ENCODE measurements around the gene ERN2. TPM values are rescaled to one million over a fixed set of nuclear protein-coding genes. Genes with fewer than 3 reads are reported as not detected.

Gene ERN2
- total and polyA plus RNA-seq, 2 of the 13 experiments (the other 11 are each of a cell fraction or from before 2014, with no cell fraction given), result 2.2 to 3.5 TPM

GRCh38 chr16:23700509-23700908 is 12.5 kb downstream of the ERN2 start (continued):
- peak; percentile 40; the same call in 1 of the 2 replicates for TF ChIP-seq SALL1 (CRISPR knock-in tag; IDR thresholded peaks at IDR 0.05)
- 0 out of 2 replicates have a peak, but pooled peaks have one; percentile 29 for TF ChIP-seq ZNF280B (CRISPR knock-in tag; IDR thresholded peaks at IDR 0.05; ENCODE audit: borderline replicate concordance)
- TF ChIP-seq CTCF (CRISPR knock-in tag; IDR thresholded peaks at IDR 0.05), result 0 out of 2 replicates have a peak, but pooled peaks have one; percentile 5
- TF ChIP-seq SPEN (CRISPR knock-in tag; IDR thresholded peaks at IDR 0.05; ENCODE audit: low read depth), result 0 out of 2 replicates have a peak, but pooled peaks have one; percentile 14

DNA sequence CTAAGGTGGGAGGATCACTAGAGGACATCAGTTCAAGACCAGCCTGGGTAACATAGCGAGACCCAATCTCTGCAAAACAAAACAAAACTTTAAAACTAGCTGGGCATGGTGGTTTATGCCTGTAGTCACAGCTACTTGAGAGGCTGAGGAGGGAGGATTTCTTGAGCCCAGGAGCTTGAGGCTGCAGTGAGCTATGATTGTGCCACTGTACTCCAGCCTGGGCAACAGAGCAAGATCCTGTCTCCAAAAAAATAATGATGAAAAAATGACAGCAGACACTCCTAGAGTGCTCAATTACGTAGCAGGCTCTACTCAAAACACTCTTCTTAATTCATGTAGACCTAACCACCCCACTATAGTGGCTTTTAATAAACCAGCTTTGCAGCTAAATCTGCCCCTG is 12.9 kb downstream of the ERN2 start:
- TF ChIP-seq MZF1 (CRISPR knock-in tag; IDR thresholded peaks at IDR 0.05; ENCODE audit: borderline replicate concordance) (no peak), ZNF121 (CRISPR knock-in tag; IDR thresholded peaks at IDR 0.05) (peak; percentile 83)
- FAIRE-seq (peak; percentile 18), DNase-seq (ENCODE audit: low spot score) (no peak), ATAC-seq (no peak)
- CTCF ChIA-PET (ENCODE audit: low intra/inter-chr PET ratio, low total read pairs), result no interaction called here
- Histone ChIP-seq H3K9ac (ENCODE audit: insufficient read depth, low read depth, low read length) (no peak overlapping the region), H4K20me1 (ENCODE audit: insufficient read depth, low read length) (no peaks in the 10 kb centered on the region), H2AFZ (ENCODE audit: low read length) (no peak overlapping the region), H3K27me3 (ENCODE audit: control insufficient read depth in 1 of 2, insufficient read depth in 2 of 2, low read length in 2 of 2) (no peaks in the 10 kb centered on the region), H3K27ac (ENCODE audit: extremely low read length, insufficient read depth, low read length) (no peak overlapping the region), H3K79me2 (ENCODE audit: insufficient read depth, low read length) (no peaks in the 10 kb centered on the region), H3K9me3 (ENCODE audit: low read length) (no peaks in the 10 kb centered on the region), H3K4me3 (replicated peaks in 1 of 3; ENCODE audit: insufficient read depth in 1 of 3, low read depth in 2 of 3, low read length in 3 of 3) (no peak overlapping the region), H3K4me2 (ENCODE audit: low read depth, low read length) (no peak overlapping the region), H3K4me1 (ENCODE audit: insufficient read depth, low read length) (peaks cover 24% of the 10 kb centered on the region), H3K36me3 (replicated peaks in 1 of 2; ENCODE audit: control insufficient read depth in 1 of 2, insufficient read depth in 2 of 2, low read length in 2 of 2) (no peaks in the 10 kb centered on the region)
- BruUV-seq (replicated peaks), result no TSS peak
- 61% methylated on average over 2 of the region's 2 CpGs for WGBS (ENCODE audit: low lambda C conversion rate)
- POLR2A ChIA-PET, result no interaction called here
- in situ Hi-C loops (cut with HindIII; ENCODE audit: extremely low pct_ligation_motif_present, low pct_unique_long_range_greater_than_20kb), result no loop called here
- intact Hi-C loops (cut with micrococcal nuclease; ENCODE audit: unreplicated experiment), result no loop called here

All from HepG2 (cell line).